ENCODE results near the gene PICK1. TPM values are rescaled to one million over a fixed set of nuclear protein-coding genes. Genes with fewer than 3 reads are reported as not detected.

The PICK1 gene
- total RNA-seq: 10 to 100 TPM; 26.0 to 47.7 (median 35.1) TPM
- polyA plus RNA-seq: 10 to 100 TPM; 18.0 to 33.3 TPM
- long read RNA-seq, donor 1, transcript PICK1-202 (13 exons, 2,164 nt): major isoform, 13 of 63 reads
- long read RNA-seq, donor 1, transcript PICK1-201 (13 exons, 2,055 nt): minor isoform, 8 of 63 reads
- long read RNA-seq, donor 1, partial matches to known transcripts: 4 of 63 reads
- long read RNA-seq, donor 1, other reads (novel, unspliced or antisense): 35 of 63 reads
- long read RNA-seq, donor 2, partial matches to known transcripts: 0 of 4 reads
- long read RNA-seq, donor 2, other reads (novel, unspliced or antisense): 0 of 4 reads
- long read RNA-seq, donor 3, transcript PICK1-201 (13 exons, 2,055 nt): major isoform, 9 of 77 reads
- long read RNA-seq, donor 3, transcript PICK1-202 (13 exons, 2,164 nt): minor isoform, 6 of 77 reads
- long read RNA-seq, donor 3, partial matches to known transcripts: 16 of 77 reads
- long read RNA-seq, donor 3, other reads (novel, unspliced or antisense): 44 of 77 reads

GRCh38 chr22:38056969-38057891 is at the start of gene PICK1:
PICK1 (plus strand) TSS chr22:38057404; CDS start chr22:38057810, 406 bp downstream.
- H3K36me3 ChIP-seq: no peaks in the 10 kb centered on the region
- DNase-seq: peak; percentile 89 to 94 (median 93)
- peak within 1 kb of the TSS; percentile 56 for H3K4me3 ChIP-seq
- H3K27ac ChIP-seq: peak within 1 kb of the TSS; percentile 1 to 85
- 1 to 2% (median 2%) methylated on average over 46 to 47 of the region's 47 CpGs for WGBS, 3 donors
- no peaks in the 10 kb centered on the region for H3K9me3 ChIP-seq
- peaks cover 9% of the 10 kb centered on the region for H3K4me1 ChIP-seq (ENCODE audit: insufficient read depth)
- TF ChIP-seq POLR2A (IDR thresholded peaks at IDR 0.05): peak; percentile 34
- TF ChIP-seq EP300 (IDR thresholded peaks at IDR 0.05): no peak
- peak in 2 of 3 donors; percentile 28 to 34 for TF ChIP-seq CTCF (IDR thresholded peaks at IDR 0.05)
- intact Hi-C loops (cut with DNase I): loop anchor here in 3 of 4 donors (5.0 to 10.0 kb wide), 3 partner anchors 58 to 515 kb away; partner anchors contain the start of genes BAIAP2L2 (in 1 of the 3) and DMC1 (in 1 of the 3)
- no peaks in the 10 kb centered on the region for H3K27me3 ChIP-seq

- no peak for DNase-seq
- WGBS, 3 donors: 74 to 79% (median 75%) methylated on average over 14 of the region's 14 CpGs
- no peak overlapping the region for H3K27ac ChIP-seq
- H3K9me3 ChIP-seq: no peaks in the 10 kb centered on the region
- H3K27me3 ChIP-seq: no peaks in the 10 kb centered on the region
- peaks cover 1% of the 10 kb centered on the region for H3K4me1 ChIP-seq (ENCODE audit: insufficient read depth)
- H3K36me3 ChIP-seq: no peaks in the 10 kb centered on the region
- intact Hi-C loops (cut with DNase I): no loop called here
- TF ChIP-seq EP300 (IDR thresholded peaks at IDR 0.05): no peak
- TF ChIP-seq POLR2A (IDR thresholded peaks at IDR 0.05): no peak
- TF ChIP-seq CTCF (IDR thresholded peaks at IDR 0.05): no peak
- no peak overlapping the region for H3K4me3 ChIP-seq
Observed at GRCh38 chr22:38009000-38009806, 48.0 kb upstream of the PICK1 start.

- H3K27ac ChIP-seq: peak overlapping the region; percentile 11 to 89
- intact Hi-C loops (cut with DNase I): no loop called here
- H3K36me3 ChIP-seq: no peaks in the 10 kb centered on the region
- TF ChIP-seq CTCF (IDR thresholded peaks at IDR 0.05): no peak
- TF ChIP-seq EP300 (IDR thresholded peaks at IDR 0.05): no peak
- no peak for TF ChIP-seq POLR2A (IDR thresholded peaks at IDR 0.05)
- DNase-seq: peak in 1 of 5 donors; percentile 57
- no peak overlapping the region for H3K4me3 ChIP-seq
- peaks cover 14% of the 10 kb centered on the region for H3K4me1 ChIP-seq (ENCODE audit: insufficient read depth)
- H3K27me3 ChIP-seq: no peaks in the 10 kb centered on the region
- H3K9me3 ChIP-seq: no peaks in the 10 kb centered on the region
- 3 to 29% (median 7%) methylated on average over 7 of the region's 7 CpGs for WGBS, 3 donors
Observed at GRCh38 chr22:38012604-38013072, 44.6 kb upstream of the PICK1 start.

Measured in ovary (tissue), 10 donors.